Measurements from ENCODE around the gene C6orf132.

Gene C6orf132

DNA sequence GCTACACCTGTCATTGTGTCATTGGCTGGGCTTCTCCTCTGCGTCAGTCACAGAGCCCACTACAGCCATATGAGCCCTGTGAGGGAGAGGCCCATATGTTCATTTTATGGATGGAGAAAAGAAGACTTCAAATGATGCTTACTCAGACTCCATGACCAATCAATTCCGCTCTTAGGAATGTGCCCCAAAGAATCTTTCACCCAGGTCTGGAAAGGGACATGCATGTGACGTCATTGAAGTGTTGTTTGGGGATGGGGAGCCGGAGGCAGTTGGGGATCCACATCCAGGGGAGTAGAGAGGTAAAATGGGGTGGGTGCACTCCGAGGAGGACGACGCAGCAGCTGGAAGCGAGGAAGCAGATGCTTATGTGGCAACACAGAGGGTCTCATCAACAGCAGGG is 9.6 kb upstream of the C6orf132 start:
- TF ChIP-seq, protein P1, sequence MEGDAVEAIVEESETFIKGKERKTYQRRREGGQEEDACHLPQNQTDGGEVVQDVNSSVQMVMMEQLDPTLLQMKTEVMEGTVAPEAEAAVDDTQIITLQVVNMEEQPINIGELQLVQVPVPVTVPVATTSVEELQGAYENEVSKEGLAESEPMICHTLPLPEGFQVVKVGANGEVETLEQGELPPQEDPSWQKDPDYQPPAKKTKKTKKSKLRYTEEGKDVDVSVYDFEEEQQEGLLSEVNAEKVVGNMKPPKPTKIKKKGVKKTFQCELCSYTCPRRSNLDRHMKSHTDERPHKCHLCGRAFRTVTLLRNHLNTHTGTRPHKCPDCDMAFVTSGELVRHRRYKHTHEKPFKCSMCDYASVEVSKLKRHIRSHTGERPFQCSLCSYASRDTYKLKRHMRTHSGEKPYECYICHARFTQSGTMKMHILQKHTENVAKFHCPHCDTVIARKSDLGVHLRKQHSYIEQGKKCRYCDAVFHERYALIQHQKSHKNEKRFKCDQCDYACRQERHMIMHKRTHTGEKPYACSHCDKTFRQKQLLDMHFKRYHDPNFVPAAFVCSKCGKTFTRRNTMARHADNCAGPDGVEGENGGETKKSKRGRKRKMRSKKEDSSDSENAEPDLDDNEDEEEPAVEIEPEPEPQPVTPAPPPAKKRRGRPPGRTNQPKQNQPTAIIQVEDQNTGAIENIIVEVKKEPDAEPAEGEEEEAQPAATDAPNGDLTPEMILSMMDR (IDR thresholded peaks at IDR 0.05; ENCODE audit: low read depth, low read length) = no peak
- no peak for TF ChIP-seq EZH2phosphoT487 (IDR thresholded peaks at IDR 0.05; ENCODE audit: low read depth)
- Histone ChIP-seq H3K27me3 (ENCODE audit: low read depth, low read length) (peaks cover 7% of the 10 kb centered on the region; the same call in 1 of the 2 replicates), H3K9ac (ENCODE audit: low read length) (no peak overlapping the region), H3K4me1 (ENCODE audit: low read length) (no peaks in the 10 kb centered on the region), H3K79me2 (ENCODE audit: low read length) (no peaks in the 10 kb centered on the region), H2AFZ (ENCODE audit: low read depth, low read length) (no peak overlapping the region), H3K4me3 (ENCODE audit: low read length) (no peak overlapping the region), H3K36me3 (replicated peaks; ENCODE audit: low read depth, low read length) (no peaks in the 10 kb centered on the region), H4K20me1 (ENCODE audit: insufficient read depth, low read length) (no peaks in the 10 kb centered on the region), H3K4me2 (ENCODE audit: low read length) (no peak overlapping the region), H3K9me3 (ENCODE audit: insufficient read depth, low read length) (no peaks in the 10 kb centered on the region), H3K27ac (ENCODE audit: low read length) (no peak overlapping the region)

DNA sequence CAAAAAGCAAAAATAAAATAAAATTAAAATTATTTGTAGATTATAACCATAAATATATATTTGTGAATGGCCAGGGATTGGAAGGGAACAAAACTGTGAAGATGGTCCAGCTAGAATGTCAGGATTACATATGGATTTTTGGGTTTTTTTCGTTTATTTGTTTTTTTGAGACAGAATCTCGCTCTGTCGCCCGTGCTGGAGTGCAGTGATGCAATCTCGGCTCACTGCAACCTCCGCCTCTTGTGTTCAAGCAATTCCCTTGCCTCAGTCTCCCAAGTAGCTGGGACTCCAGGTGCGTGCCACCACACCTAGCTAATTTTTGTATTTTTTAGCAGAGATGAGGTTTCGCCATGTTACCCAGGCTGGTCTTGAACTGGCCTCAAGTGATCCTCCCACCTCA is 7.8 kb upstream of the C6orf132 start:
- Histone ChIP-seq H3K4me1 (ENCODE audit: low read length) (no peaks in the 10 kb centered on the region), H3K79me2 (ENCODE audit: low read length) (no peaks in the 10 kb centered on the region), H3K4me2 (ENCODE audit: low read length) (no peak overlapping the region), H3K27ac (ENCODE audit: low read length) (no peak overlapping the region), H3K9ac (ENCODE audit: low read length) (no peak overlapping the region), H3K27me3 (ENCODE audit: low read depth, low read length) (peaks cover 7% of the 10 kb centered on the region; the same call in 1 of the 2 replicates), H2AFZ (ENCODE audit: low read depth, low read length) (no peak overlapping the region), H3K9me3 (ENCODE audit: insufficient read depth, low read length) (no peaks in the 10 kb centered on the region), H3K36me3 (replicated peaks; ENCODE audit: low read depth, low read length) (no peaks in the 10 kb centered on the region), H4K20me1 (ENCODE audit: insufficient read depth, low read length) (no peaks in the 10 kb centered on the region), H3K4me3 (ENCODE audit: low read length) (no peak overlapping the region)
- TF ChIP-seq, protein P1 (IDR thresholded peaks at IDR 0.05; ENCODE audit: low read depth, low read length) = no peak
- no peak for TF ChIP-seq EZH2phosphoT487 (IDR thresholded peaks at IDR 0.05; ENCODE audit: low read depth)

GRCh38 chr6:42148058-42148457 is 5.6 kb upstream of the C6orf132 start:
- no peak overlapping the region for H3K4me2 ChIP-seq (ENCODE audit: low read length)
- no peaks in the 10 kb centered on the region for H3K4me1 ChIP-seq (ENCODE audit: low read length)

GRCh38 chr6:42147138-42147562 is 4.7 kb upstream of the C6orf132 start:
- Histone ChIP-seq H3K4me1 (ENCODE audit: low read length) (no peaks in the 10 kb centered on the region), H3K79me2 (ENCODE audit: low read length) (no peaks in the 10 kb centered on the region), H3K9ac (ENCODE audit: low read length) (no peak overlapping the region), H2AFZ (ENCODE audit: low read depth, low read length) (no peak overlapping the region), H3K4me3 (ENCODE audit: low read length) (no peak overlapping the region), H3K9me3 (ENCODE audit: insufficient read depth, low read length) (no peaks in the 10 kb centered on the region), H3K36me3 (replicated peaks; ENCODE audit: low read depth, low read length) (no peaks in the 10 kb centered on the region), H3K4me2 (ENCODE audit: low read length) (no peak overlapping the region), H3K27ac (ENCODE audit: low read length) (no peak overlapping the region), H4K20me1 (ENCODE audit: insufficient read depth, low read length) (no peaks in the 10 kb centered on the region), H3K27me3 (ENCODE audit: low read depth, low read length) (no peaks in the 10 kb centered on the region)
- no peak for TF ChIP-seq EZH2phosphoT487 (IDR thresholded peaks at IDR 0.05; ENCODE audit: low read depth)
- TF ChIP-seq, protein P1 (IDR thresholded peaks at IDR 0.05; ENCODE audit: low read depth, low read length) = no peak

More at GRCh38 chr6:42148058-42148457, 5.6 kb upstream of the C6orf132 start:
- Histone ChIP-seq H2AFZ (ENCODE audit: low read depth, low read length) (no peak overlapping the region), H3K27me3 (ENCODE audit: low read depth, low read length) (no peaks in the 10 kb centered on the region), H3K27ac (ENCODE audit: low read length) (no peak overlapping the region), H3K4me3 (ENCODE audit: low read length) (no peak overlapping the region), H3K79me2 (ENCODE audit: low read length) (no peaks in the 10 kb centered on the region), H3K36me3 (replicated peaks; ENCODE audit: low read depth, low read length) (no peaks in the 10 kb centered on the region), H3K9me3 (ENCODE audit: insufficient read depth, low read length) (no peaks in the 10 kb centered on the region), H4K20me1 (ENCODE audit: insufficient read depth, low read length) (no peaks in the 10 kb centered on the region), H3K9ac (ENCODE audit: low read length) (no peak overlapping the region)
- TF ChIP-seq EZH2phosphoT487 (IDR thresholded peaks at IDR 0.05; ENCODE audit: low read depth) = no peak
- TF ChIP-seq, protein P1 (IDR thresholded peaks at IDR 0.05; ENCODE audit: low read depth, low read length) = no peak
